ENCODE measurements around the gene SIRT3. TPM values are rescaled to one million over a fixed set of nuclear protein-coding genes. Genes with fewer than 3 reads are reported as not detected.

Gene SIRT3
- total and polyA plus RNA-seq, 2 of the 13 experiments (the other 11 are each of a cell fraction or from before 2014, with no cell fraction given), result 15.1 to 18.2 TPM

DNA sequence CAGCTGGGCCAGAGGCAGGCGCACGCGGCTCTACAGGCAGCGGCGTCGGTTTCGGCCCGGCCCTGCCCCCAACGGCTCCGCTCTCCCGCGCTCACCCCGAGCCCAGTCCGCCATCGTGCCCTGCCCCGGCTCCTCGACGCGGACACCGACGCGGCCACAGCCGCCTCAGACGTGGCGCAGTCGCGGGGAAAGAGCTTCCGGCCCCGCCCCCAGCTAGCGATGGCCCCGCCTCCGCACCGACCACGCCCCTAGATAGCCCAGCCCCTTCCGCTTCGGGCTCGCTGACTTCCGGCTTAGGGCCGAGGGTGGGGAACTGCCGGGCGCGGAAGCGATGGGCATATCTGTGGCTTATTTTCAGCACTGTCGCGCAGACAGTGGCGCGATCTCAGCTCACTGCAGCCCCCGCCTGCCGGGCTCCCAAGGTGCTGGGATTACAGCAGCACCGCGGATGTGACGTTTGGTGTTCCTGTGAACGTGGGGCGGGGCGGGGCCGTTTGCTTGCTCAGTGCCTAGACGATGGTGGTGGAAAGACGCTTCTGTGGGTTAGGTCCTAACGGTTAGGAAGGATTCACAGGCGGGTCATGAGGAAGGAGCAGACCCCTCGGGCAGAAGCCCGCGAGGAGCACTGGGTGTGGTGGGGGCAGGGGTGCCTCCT lies 28.8 kb downstream of the SIRT3 start, which contains the start of the genes BET1L and RIC8A (continued):
- TF ChIP-seq, protein P1, sequence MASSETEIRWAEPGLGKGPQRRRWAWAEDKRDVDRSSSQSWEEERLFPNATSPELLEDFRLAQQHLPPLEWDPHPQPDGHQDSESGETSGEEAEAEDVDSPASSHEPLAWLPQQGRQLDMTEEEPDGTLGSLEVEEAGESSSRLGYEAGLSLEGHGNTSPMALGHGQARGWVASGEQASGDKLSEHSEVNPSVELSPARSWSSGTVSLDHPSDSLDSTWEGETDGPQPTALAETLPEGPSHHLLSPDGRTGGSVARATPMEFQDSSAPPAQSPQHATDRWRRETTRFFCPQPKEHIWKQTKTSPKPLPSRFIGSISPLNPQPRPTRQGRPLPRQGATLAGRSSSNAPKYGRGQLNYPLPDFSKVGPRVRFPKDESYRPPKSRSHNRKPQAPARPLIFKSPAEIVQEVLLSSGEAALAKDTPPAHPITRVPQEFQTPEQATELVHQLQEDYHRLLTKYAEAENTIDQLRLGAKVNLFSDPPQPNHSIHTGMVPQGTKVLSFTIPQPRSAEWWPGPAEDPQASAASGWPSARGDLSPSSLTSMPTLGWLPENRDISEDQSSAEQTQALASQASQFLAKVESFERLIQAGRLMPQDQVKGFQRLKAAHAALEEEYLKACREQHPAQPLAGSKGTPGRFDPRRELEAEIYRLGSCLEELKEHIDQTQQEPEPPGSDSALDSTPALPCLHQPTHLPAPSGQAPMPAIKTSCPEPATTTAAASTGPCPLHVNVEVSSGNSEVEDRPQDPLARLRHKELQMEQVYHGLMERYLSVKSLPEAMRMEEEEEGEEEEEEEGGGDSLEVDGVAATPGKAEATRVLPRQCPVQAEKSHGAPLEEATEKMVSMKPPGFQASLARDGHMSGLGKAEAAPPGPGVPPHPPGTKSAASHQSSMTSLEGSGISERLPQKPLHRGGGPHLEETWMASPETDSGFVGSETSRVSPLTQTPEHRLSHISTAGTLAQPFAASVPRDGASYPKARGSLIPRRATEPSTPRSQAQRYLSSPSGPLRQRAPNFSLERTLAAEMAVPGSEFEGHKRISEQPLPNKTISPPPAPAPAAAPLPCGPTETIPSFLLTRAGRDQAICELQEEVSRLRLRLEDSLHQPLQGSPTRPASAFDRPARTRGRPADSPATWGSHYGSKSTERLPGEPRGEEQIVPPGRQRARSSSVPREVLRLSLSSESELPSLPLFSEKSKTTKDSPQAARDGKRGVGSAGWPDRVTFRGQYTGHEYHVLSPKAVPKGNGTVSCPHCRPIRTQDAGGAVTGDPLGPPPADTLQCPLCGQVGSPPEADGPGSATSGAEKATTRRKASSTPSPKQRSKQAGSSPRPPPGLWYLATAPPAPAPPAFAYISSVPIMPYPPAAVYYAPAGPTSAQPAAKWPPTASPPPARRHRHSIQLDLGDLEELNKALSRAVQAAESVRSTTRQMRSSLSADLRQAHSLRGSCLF (CRISPR knock-in tag; IDR thresholded peaks at IDR 0.05; ENCODE audit: borderline replicate concordance), result no peak
- TF ChIP-seq, protein P2, sequence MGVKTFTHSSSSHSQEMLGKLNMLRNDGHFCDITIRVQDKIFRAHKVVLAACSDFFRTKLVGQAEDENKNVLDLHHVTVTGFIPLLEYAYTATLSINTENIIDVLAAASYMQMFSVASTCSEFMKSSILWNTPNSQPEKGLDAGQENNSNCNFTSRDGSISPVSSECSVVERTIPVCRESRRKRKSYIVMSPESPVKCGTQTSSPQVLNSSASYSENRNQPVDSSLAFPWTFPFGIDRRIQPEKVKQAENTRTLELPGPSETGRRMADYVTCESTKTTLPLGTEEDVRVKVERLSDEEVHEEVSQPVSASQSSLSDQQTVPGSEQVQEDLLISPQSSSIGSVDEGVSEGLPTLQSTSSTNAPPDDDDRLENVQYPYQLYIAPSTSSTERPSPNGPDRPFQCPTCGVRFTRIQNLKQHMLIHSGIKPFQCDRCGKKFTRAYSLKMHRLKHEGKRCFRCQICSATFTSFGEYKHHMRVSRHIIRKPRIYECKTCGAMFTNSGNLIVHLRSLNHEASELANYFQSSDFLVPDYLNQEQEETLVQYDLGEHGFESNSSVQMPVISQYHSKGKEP (CRISPR knock-in tag; IDR thresholded peaks at IDR 0.05), result no peak
- TF ChIP-seq, protein P3, sequence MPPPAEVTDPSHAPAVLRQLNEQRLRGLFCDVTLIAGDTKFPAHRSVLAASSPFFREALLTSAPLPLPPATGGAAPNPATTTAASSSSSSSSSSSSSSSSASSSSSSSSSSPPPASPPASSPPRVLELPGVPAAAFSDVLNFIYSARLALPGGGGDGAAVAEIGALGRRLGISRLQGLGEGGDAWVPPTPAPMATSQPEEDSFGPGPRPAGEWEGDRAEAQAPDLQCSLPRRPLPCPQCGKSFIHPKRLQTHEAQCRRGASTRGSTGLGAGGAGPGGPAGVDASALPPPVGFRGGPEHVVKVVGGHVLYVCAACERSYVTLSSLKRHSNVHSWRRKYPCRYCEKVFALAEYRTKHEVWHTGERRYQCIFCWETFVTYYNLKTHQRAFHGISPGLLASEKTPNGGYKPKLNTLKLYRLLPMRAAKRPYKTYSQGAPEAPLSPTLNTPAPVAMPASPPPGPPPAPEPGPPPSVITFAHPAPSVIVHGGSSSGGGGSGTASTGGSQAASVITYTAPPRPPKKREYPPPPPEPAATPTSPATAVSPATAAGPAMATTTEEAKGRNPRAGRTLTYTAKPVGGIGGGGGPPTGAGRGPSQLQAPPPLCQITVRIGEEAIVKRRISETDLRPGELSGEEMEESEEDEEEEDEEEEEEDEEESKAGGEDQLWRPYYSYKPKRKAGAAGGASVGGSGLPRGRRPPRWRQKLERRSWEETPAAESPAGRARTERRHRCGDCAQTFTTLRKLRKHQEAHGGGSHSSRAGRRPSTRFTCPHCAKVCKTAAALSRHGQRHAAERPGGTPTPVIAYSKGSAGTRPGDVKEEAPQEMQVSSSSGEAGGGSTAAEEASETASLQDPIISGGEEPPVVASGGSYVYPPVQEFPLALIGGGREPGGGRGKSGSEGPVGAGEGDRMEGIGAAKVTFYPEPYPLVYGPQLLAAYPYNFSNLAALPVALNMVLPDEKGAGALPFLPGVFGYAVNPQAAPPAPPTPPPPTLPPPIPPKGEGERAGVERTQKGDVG (CRISPR knock-in tag; IDR thresholded peaks at IDR 0.05; ENCODE audit: borderline replicate concordance), result no peak
- peak; percentile 70 for TF ChIP-seq ZNF616 (CRISPR knock-in tag; IDR thresholded peaks at IDR 0.05; ENCODE audit: low read depth)
- TF ChIP-seq, protein P4, sequence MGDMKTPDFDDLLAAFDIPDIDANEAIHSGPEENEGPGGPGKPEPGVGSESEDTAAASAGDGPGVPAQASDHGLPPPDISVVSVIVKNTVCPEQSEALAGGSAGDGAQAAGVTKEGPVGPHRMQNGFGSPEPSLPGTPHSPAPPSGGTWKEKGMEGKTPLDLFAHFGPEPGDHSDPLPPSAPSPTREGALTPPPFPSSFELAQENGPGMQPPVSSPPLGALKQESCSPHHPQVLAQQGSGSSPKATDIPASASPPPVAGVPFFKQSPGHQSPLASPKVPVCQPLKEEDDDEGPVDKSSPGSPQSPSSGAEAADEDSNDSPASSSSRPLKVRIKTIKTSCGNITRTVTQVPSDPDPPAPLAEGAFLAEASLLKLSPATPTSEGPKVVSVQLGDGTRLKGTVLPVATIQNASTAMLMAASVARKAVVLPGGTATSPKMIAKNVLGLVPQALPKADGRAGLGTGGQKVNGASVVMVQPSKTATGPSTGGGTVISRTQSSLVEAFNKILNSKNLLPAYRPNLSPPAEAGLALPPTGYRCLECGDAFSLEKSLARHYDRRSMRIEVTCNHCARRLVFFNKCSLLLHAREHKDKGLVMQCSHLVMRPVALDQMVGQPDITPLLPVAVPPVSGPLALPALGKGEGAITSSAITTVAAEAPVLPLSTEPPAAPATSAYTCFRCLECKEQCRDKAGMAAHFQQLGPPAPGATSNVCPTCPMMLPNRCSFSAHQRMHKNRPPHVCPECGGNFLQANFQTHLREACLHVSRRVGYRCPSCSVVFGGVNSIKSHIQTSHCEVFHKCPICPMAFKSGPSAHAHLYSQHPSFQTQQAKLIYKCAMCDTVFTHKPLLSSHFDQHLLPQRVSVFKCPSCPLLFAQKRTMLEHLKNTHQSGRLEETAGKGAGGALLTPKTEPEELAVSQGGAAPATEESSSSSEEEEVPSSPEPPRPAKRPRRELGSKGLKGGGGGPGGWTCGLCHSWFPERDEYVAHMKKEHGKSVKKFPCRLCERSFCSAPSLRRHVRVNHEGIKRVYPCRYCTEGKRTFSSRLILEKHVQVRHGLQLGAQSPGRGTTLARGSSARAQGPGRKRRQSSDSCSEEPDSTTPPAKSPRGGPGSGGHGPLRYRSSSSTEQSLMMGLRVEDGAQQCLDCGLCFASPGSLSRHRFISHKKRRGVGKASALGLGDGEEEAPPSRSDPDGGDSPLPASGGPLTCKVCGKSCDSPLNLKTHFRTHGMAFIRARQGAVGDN (CRISPR knock-in tag; IDR thresholded peaks at IDR 0.05), result peak; percentile 89
- TF ChIP-seq, protein P5, sequence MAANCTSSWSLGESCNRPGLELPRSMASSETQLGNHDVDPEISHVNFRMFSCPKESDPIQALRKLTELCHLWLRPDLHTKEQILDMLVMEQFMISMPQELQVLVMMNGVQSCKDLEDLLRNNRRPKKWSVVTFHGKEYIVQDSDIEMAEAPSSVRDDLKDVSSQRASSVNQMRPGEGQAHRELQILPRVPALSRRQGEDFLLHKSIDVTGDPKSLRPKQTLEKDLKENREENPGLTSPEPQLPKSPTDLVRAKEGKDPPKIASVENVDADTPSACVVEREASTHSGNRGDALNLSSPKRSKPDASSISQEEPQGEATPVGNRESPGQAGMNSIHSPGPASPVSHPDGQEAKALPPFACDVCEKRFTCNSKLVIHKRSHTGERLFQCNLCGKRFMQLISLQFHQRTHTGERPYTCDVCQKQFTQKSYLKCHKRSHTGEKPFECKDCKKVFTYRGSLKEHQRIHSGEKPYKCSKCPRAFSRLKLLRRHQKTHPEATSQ (CRISPR knock-in tag; IDR thresholded peaks at IDR 0.05; ENCODE audit: borderline replicate concordance), result 0 out of 2 replicates have a peak, but pooled peaks have one; percentile 46
